Vagina (tissue), 2 donors: Measurements from ENCODE around the gene PARVB. TPM values are rescaled to one million over a fixed set of nuclear protein-coding genes. Genes with fewer than 3 reads are reported as not detected.

Experiments
- DNase-seq, 2 donors: peaks; one replicate each; pipeline ENCODE4 v3.0.0-alpha.2; 2017; ENCODE audit errors: extremely low spot score in 2 of 2
- H3K27ac ChIP-seq: fragments of 200-600 bp; sonication (generic); one replicate; pipeline ENCODE4 v1.5.1; 2019
- H3K27me3 ChIP-seq: fragments of 200-600 bp; sonication (generic); one replicate; pipeline ENCODE4 v1.5.1; 2019
- H3K36me3 ChIP-seq, 2 donors: fragments of 200-600 bp; sonication (generic); one replicate each; pipeline ENCODE4 v1.5.1; 2017 to 2019
- H3K4me1 ChIP-seq: fragments of 200-600 bp; sonication (generic); one replicate; pipeline ENCODE4 v1.5.1; 2019
- H3K4me3 ChIP-seq, 2 donors: fragments of 200-600 bp; sonication (generic); 1 replicate in 1 of 2; 2 replicates in 1 of 2; pipeline ENCODE4 v1.5.1; 2016 to 2019
- H3K9me3 ChIP-seq: fragments of 200-600 bp; sonication (generic); one replicate; pipeline ENCODE4 v1.5.1; 2019
- CTCF ChIP-seq, 3 experiments: fragments of 450-650 bp in 2 of 3; fragments of 200-600 bp in 1 of 3; sonication (generic) in 1 of 3; IDR thresholded peaks; one replicate each; pipeline ENCODE4 v1.5.1; 2017 to 2019; ENCODE audit warnings: antibody characterized with exemption in 3 of 3, mild to moderate bottlenecking in 2 of 3, moderate library complexity in 2 of 3
- POLR2A ChIP-seq, 2 donors: fragments of 450-650 bp; IDR thresholded peaks; one replicate each; pipeline ENCODE4 v1.6.1; 2017; ENCODE audit warnings: antibody characterized with exemption in 2 of 2, mild to moderate bottlenecking in 2 of 2, moderate library complexity in 2 of 2
- POLR2AphosphoS5 ChIP-seq, 2 donors: sonication (generic); formaldehyde crosslinking; IDR thresholded peaks; one replicate each; pipeline ENCODE4 v1.9.0; 2017; ENCODE audit warnings: antibody characterized with exemption in 2 of 2, mild to moderate bottlenecking in 2 of 2, low read depth in 1 of 2; ENCODE audit not compliant: insufficient read depth in 1 of 2
- intact Hi-C: fragments of 100-400 bp; cut with DNase I; formaldehyde crosslinking; loops from one replicate; pipeline ENCODE4 v1.15.1; 2023
- total RNA-seq: library from RNA; depleted of rRNA; stranded (reverse); fragments of >200 nt; gene quantifications from one replicate; pipeline ENCODE4 v1.2.3, GENCODE V29; 2016

The PARVB gene
- total RNA-seq, 1 donor from 2014 or later, result 11.3 TPM

GRCh38 chr22:44157916-44158618 is 134.0 kb downstream of the PARVB start:
- peaks cover 0 to 5% of the 10 kb centered on the region in 2 donors for H3K36me3 ChIP-seq
- H3K4me3 ChIP-seq, result no peak overlapping the region
- H3K9me3 ChIP-seq, result no peaks in the 10 kb centered on the region
- DNase-seq, result no peak
- TF ChIP-seq CTCF (IDR thresholded peaks at IDR 0.05) (no peak), POLR2AphosphoS5 (IDR thresholded peaks at IDR 0.05; ENCODE audit: insufficient read depth in 1 of 2, low read depth in 1 of 2) (no peak)
- H3K4me1 ChIP-seq, result no peaks in the 10 kb centered on the region
- no peaks in the 10 kb centered on the region for H3K27me3 ChIP-seq
- H3K27ac ChIP-seq, result no peak overlapping the region
- intact Hi-C loops, result no loop called here

DNA sequence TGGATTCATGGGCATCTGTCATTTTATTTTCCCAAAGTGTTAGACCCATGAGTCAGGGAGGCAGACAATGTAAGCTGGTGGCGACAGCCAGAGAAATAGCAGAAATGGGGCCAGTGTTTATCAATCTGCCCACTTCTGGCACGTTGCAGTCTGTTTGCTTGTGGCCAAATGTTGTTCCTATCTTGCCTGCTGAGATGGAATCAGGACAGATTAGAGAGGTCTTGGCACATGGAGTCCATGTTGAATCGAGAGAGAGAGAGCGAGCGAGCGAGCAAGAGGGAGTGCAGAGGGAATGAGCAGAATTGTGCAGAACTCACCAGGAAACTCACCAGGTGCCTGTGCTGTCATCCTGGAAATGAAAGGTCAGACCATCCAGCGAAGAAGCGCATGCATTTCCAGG is 134.7 kb downstream of the PARVB start:
- intact Hi-C loops, result no loop called here
- Histone ChIP-seq H3K4me1 (no peaks in the 10 kb centered on the region), H3K9me3 (no peaks in the 10 kb centered on the region), H3K4me3 (no peak overlapping the region), H3K36me3 (peaks cover 0 to 5% of the 10 kb centered on the region in 2 donors), H3K27ac (no peak overlapping the region), H3K27me3 (no peaks in the 10 kb centered on the region)
- no peak for DNase-seq
- no peak for TF ChIP-seq POLR2AphosphoS5 (IDR thresholded peaks at IDR 0.05; ENCODE audit: insufficient read depth in 1 of 2, low read depth in 1 of 2)

DNA sequence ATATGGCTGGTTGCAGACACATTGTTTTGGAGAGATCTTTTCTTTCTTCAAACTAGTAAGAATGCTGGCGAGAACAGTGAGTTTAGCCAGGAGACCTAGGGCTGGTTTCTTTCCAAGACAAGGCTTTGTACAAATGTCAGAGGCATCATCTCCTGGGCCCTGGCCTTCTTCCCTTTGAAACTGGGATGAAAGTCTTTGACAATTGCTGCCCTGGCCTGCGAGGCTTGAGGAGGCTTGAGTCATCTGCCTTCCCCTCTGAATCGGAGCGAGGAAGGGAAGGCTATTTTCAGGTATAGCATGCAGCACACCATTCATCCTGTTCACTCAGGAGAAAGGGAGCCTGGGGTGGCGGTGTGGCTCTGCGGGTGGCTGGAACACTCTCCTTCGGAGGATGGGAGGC is 135.1 kb downstream of the PARVB start:
- no peaks in the 10 kb centered on the region for H3K4me1 ChIP-seq
- peaks cover 0 to 5% of the 10 kb centered on the region in 2 donors for H3K36me3 ChIP-seq
- intact Hi-C loops, result no loop called here
- H3K27me3 ChIP-seq, result no peaks in the 10 kb centered on the region
- no peaks in the 10 kb centered on the region for H3K9me3 ChIP-seq
- no peak overlapping the region for H3K27ac ChIP-seq
- DNase-seq, result no peak
- TF ChIP-seq POLR2AphosphoS5 (IDR thresholded peaks at IDR 0.05; ENCODE audit: insufficient read depth in 1 of 2, low read depth in 1 of 2) (no peak), CTCF (IDR thresholded peaks at IDR 0.05) (no peak)
- H3K4me3 ChIP-seq, result no peak overlapping the region

DNA sequence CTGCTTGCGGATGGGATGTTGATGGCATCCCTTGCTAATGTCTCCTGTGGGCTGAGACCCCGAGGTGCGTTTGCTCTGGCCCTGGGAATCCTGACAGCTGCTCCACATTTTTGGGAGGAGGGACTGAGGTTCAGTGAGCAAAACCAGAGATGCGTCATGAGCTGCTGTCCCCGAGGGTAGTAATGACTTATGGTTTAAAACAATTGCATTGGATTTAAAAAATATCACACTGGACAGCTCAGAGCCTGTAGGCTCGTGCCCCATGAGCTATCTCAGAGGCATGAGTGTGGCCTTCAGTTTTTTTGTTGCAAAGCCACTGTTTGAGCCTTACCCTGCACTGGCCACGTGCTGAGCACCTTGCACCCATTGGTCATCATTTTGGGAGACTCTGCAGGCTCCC is 135.7 kb downstream of the PARVB start:
- TF ChIP-seq POLR2A (IDR thresholded peaks at IDR 0.05), result no peak
- Histone ChIP-seq H3K4me3 (no peak overlapping the region), H3K36me3 (peaks cover 0 to 5% of the 10 kb centered on the region in 2 donors), H3K27ac (no peak overlapping the region), H3K9me3 (no peaks in the 10 kb centered on the region), H3K4me1 (no peaks in the 10 kb centered on the region), H3K27me3 (no peaks in the 10 kb centered on the region)
- no peak for DNase-seq
- intact Hi-C loops, result no loop called here

GRCh38 chr22:44160421-44160820 is 136.3 kb downstream of the PARVB start:
- Histone ChIP-seq H3K4me1 (no peaks in the 10 kb centered on the region), H3K27ac (no peak overlapping the region), H3K4me3 (no peak overlapping the region), H3K27me3 (no peaks in the 10 kb centered on the region), H3K9me3 (no peaks in the 10 kb centered on the region), H3K36me3 (peaks cover 0 to 5% of the 10 kb centered on the region in 2 donors)
- DNase-seq, result no peak
- intact Hi-C loops, result no loop called here
- TF ChIP-seq CTCF (IDR thresholded peaks at IDR 0.05) (no peak), POLR2AphosphoS5 (IDR thresholded peaks at IDR 0.05; ENCODE audit: insufficient read depth in 1 of 2, low read depth in 1 of 2) (no peak), POLR2A (IDR thresholded peaks at IDR 0.05) (no peak)

- TF ChIP-seq POLR2A (IDR thresholded peaks at IDR 0.05), result no peak
- no peak for TF ChIP-seq POLR2AphosphoS5 (IDR thresholded peaks at IDR 0.05; ENCODE audit: insufficient read depth in 1 of 2, low read depth in 1 of 2)
- no peak for TF ChIP-seq CTCF (IDR thresholded peaks at IDR 0.05)
These were observed 137.6 kb downstream of the PARVB start for GRCh38 chr22:44161673-44162072.

More at GRCh38 chr22:44161673-44162072, 137.6 kb downstream of the PARVB start:
- Histone ChIP-seq H3K9me3 (no peaks in the 10 kb centered on the region), H3K4me1 (no peaks in the 10 kb centered on the region), H3K27ac (no peak overlapping the region), H3K36me3 (peaks cover 0 to 5% of the 10 kb centered on the region in 2 donors), H3K4me3 (no peak overlapping the region), H3K27me3 (no peaks in the 10 kb centered on the region)
- no peak for DNase-seq
- intact Hi-C loops, result no loop called here
